ENCODE data around the gene TIPRL. TPM values are rescaled to one million over a fixed set of nuclear protein-coding genes. Genes with fewer than 3 reads are reported as not detected.

The TIPRL gene
- total and polyA plus RNA-seq, 9 of the 15 experiments (the other 6 are each of a cell fraction or from before 2014, with no cell fraction given), result 41.4 to 90.2 (median 69.9) TPM

GRCh38 chr1:168136709-168137514 lies 41.9 kb upstream of the TIPRL start, which contains the start of gene GPR161 (continued):
- no peak for TF ChIP-seq SAP30 (IDR thresholded peaks at IDR 0.05; ENCODE audit: borderline replicate concordance, insufficient read depth, low read depth, low read length, poor library complexity, severe bottlenecking)
- 0 out of 2 replicates have a peak, but pooled peaks have one; percentile 4 for TF ChIP-seq MYC (IDR thresholded peaks at IDR 0.05; ENCODE audit: low read depth, low read length)
- TF ChIP-seq MYC (CRISPR knock-in tag; IDR thresholded peaks at IDR 0.05; ENCODE audit: borderline replicate concordance, low read depth), result no peak
- TF ChIP-seq CHAMP1 (IDR thresholded peaks at IDR 0.05), result no peak
- TF ChIP-seq NONO (IDR thresholded peaks at IDR 0.05; ENCODE audit: low read depth in 2 of 2, low read length in 1 of 2), result 0 out of 4 replicates have a peak, but pooled peaks of 1 of the 2 experiments have one; percentile 46
- TF ChIP-seq ZFPM2 (CRISPR knock-in tag; IDR thresholded peaks at IDR 0.05), result no peak
- TF ChIP-seq XRCC5 (IDR thresholded peaks at IDR 0.05; ENCODE audit: low read depth, low read length), result no peak
- no peak for TF ChIP-seq TFAP4 (CRISPR knock-in tag; IDR thresholded peaks at IDR 0.05; ENCODE audit: borderline replicate concordance)
- TF ChIP-seq CUX1 (CRISPR knock-in tag; IDR thresholded peaks at IDR 0.05), result no peak
- TF ChIP-seq SMC3 (conservative IDR thresholded peaks at IDR 0.05; ENCODE audit: insufficient read depth, low read depth, low read length), result no peak
- TF ChIP-seq SOX6 (IDR thresholded peaks at IDR 0.05), result no peak
- no peak for TF ChIP-seq PRPF4 (IDR thresholded peaks at IDR 0.05; ENCODE audit: insufficient read depth, low read depth, low read length, poor library complexity, severe bottlenecking)
- no peak for TF ChIP-seq JUND (IDR thresholded peaks at IDR 0.05; ENCODE audit: borderline replicate concordance, low read depth, low read length)
- no peak for TF ChIP-seq JUND (tag; IDR thresholded peaks at IDR 0.05; ENCODE audit: borderline replicate concordance, low read depth, low read length)
- no peak for TF ChIP-seq DACH1 (IDR thresholded peaks at IDR 0.05; ENCODE audit: partially characterized antibody)
- TF ChIP-seq MTA3 (IDR thresholded peaks at IDR 0.05; ENCODE audit: borderline replicate concordance), result no peak
- TF ChIP-seq GATAD2A (IDR thresholded peaks at IDR 0.05), result no peak
- TF ChIP-seq POLR2A (conservative IDR thresholded peaks at IDR 0.05), result no peak
